DND-41 (cell line): ENCODE data around the gene IDI1.

Experiments
- ATAC-seq: fragments of 200-7000 bp; cut with Tn5 transposase; 3 replicates; pipeline ENCODE4 v1.9.1; 2021; ENCODE audit warnings: low read depth; ENCODE audit not compliant: insufficient read depth
- DNase-seq: peaks from one replicate; pipeline ENCODE4 v3.0.0-alpha.2; 2020
- H2AFZ ChIP-seq: 2 replicates; pipeline ENCODE4 v1.6.0; 2012; ENCODE audit warnings: low read depth, low read length
- H3K27ac ChIP-seq: 2 replicates; pipeline ENCODE4 v1.5.1; 2012; ENCODE audit warnings: low read length, inconsistent platforms
- H3K27me3 ChIP-seq: fragments of 200-600 bp; sonication (generic); 2 replicates; pipeline ENCODE4 v1.6.0; 2012; ENCODE audit warnings: low read length, mild to moderate bottlenecking, inconsistent platforms; ENCODE audit not compliant: insufficient read depth, poor library complexity
- H3K36me3 ChIP-seq: 2 replicates; pipeline ENCODE4 v1.5.1; 2012; ENCODE audit warnings: low read length, inconsistent platforms; ENCODE audit not compliant: insufficient read depth
- H3K4me1 ChIP-seq: 2 replicates; pipeline ENCODE4 v1.5.1; 2012; ENCODE audit warnings: mild to moderate bottlenecking, low read length; ENCODE audit not compliant: insufficient read depth
- H3K4me2 ChIP-seq: 2 replicates; pipeline ENCODE4 v1.6.0; 2012; ENCODE audit warnings: mild to moderate bottlenecking, moderate library complexity, low read length, inconsistent platforms; ENCODE audit not compliant: insufficient read depth
- H3K4me3 ChIP-seq, 2 experiments: fragments of 200-600 bp in 1 of 2; shearing (Covaris generic) in 1 of 2; 2 replicates each; pipeline ENCODE4 v1.5.1; 2012 to 2016; ENCODE audit warnings: inconsistent platforms in 2 of 2, low read length in 2 of 2, mild to moderate bottlenecking in 2 of 2, low read depth in 1 of 2, moderate library complexity in 1 of 2
- H3K79me2 ChIP-seq: 2 replicates; pipeline ENCODE4 v1.6.0; 2012; ENCODE audit warnings: low read length, inconsistent platforms; ENCODE audit not compliant: insufficient read depth
- H3K9ac ChIP-seq: 2 replicates; pipeline ENCODE4 v1.6.0; 2012; ENCODE audit warnings: low read depth, mild to moderate bottlenecking, inconsistent platforms, low read length, moderate library complexity
- H3K9me3 ChIP-seq: 2 replicates; pipeline ENCODE4 v1.5.1; 2012; ENCODE audit warnings: low read length, moderate library complexity, mild to moderate bottlenecking, inconsistent platforms; ENCODE audit not compliant: insufficient read depth, severe bottlenecking
- H4K20me1 ChIP-seq: 2 replicates; pipeline ENCODE4 v1.6.0; 2012; ENCODE audit warnings: low read length; ENCODE audit not compliant: insufficient read depth
- CTCF ChIP-seq: IDR thresholded peaks from 2 replicates; pipeline ENCODE4 v1.5.1; 2012; ENCODE audit warnings: borderline replicate concordance, low read length, moderate library complexity, mild to moderate bottlenecking; ENCODE audit not compliant: poor library complexity, severe bottlenecking; ENCODE audit errors: extremely low read depth
- EZH2 ChIP-seq: IDR thresholded peaks from 3 replicates; pipeline ENCODE4 v1.6.1; 2012; ENCODE audit warnings: borderline replicate concordance, low read depth, mild to moderate bottlenecking, moderate library complexity, low read length, inconsistent platforms; ENCODE audit not compliant: severe bottlenecking

Gene IDI1

GRCh38 chr10:1058017-1058416, 9.1 kb upstream of the IDI1 start:
- no peaks in the 10 kb centered on the region for H3K27me3 ChIP-seq
- peaks cover 85% of the 10 kb centered on the region for H3K4me1 ChIP-seq
- peaks cover 99% of the 10 kb centered on the region for H3K79me2 ChIP-seq
- peak overlapping the region; percentile 5; the same call in 1 of the 2 replicates for H3K27ac ChIP-seq
- DNase-seq (no peak), ATAC-seq (no peak)
- no peak for TF ChIP-seq EZH2
- no peak for TF ChIP-seq CTCF
- peak overlapping the region; percentile 90 for H3K4me2 ChIP-seq
- H3K36me3 ChIP-seq: peaks cover 40% of the 10 kb centered on the region
- H3K9ac ChIP-seq: peak overlapping the region; percentile 99
- peak overlapping the region; percentile 94 to 100 for H3K4me3 ChIP-seq
- H4K20me1 ChIP-seq: peaks cover 36% of the 10 kb centered on the region
- H3K9me3 ChIP-seq: no peaks in the 10 kb centered on the region
- H2AFZ ChIP-seq: no peak overlapping the region

GRCh38 chr10:1057106-1057657, 8.3 kb upstream of the IDI1 start:
- Histone ChIP-seq H3K27me3 (no peaks in the 10 kb centered on the region), H3K27ac (peak overlapping the region; percentile 93), H2AFZ (peak overlapping the region; percentile 96), H3K4me2 (peak overlapping the region; percentile 90), H3K36me3 (peaks cover 45% of the 10 kb centered on the region), H3K9ac (peak overlapping the region; percentile 99), H4K20me1 (peaks cover 37% of the 10 kb centered on the region), H3K79me2 (peaks cover 99% of the 10 kb centered on the region), H3K4me3 (peak overlapping the region; percentile 94 to 100), H3K9me3 (no peaks in the 10 kb centered on the region), H3K4me1 (peaks cover 85% of the 10 kb centered on the region)
- DNase-seq (peak; percentile 30), ATAC-seq (no peak; the same call in 2 of the 3 replicates)
- TF ChIP-seq EZH2 (no peak), CTCF (no peak)

GRCh38 chr10:1056326-1057105, 7.6 kb upstream of the IDI1 start, which contains the start of gene WDR37:
WDR37 (plus strand) TSS chr10:1056385; CDS start chr10:1072156, 15,771 bp downstream.
- TF ChIP-seq EZH2: no peak
- TF ChIP-seq CTCF: no peak
- Histone ChIP-seq H3K27me3 (no peaks in the 10 kb centered on the region), H2AFZ (peak within 1 kb of the TSS; percentile 96)

More at GRCh38 chr10:1056326-1057105, 7.6 kb upstream of the IDI1 start, which contains the start of gene WDR37:
- DNase-seq (peak; percentile 88), ATAC-seq (peak; percentile 95)
- Histone ChIP-seq H3K79me2 (peaks cover 99% of the 10 kb centered on the region), H3K4me2 (peak within 1 kb of the TSS; percentile 90), H3K4me1 (peaks cover 85% of the 10 kb centered on the region), H4K20me1 (peaks cover 31% of the 10 kb centered on the region), H3K27ac (peak within 1 kb of the TSS; percentile 93), H3K4me3 (peak within 1 kb of the TSS; percentile 94 to 100), H3K9ac (peak within 1 kb of the TSS; percentile 99), H3K36me3 (peaks cover 51% of the 10 kb centered on the region), H3K9me3 (no peaks in the 10 kb centered on the region)
